Activated naive CD4-positive, alpha-beta T cell treated with Interleukin-2 at 50 U/mL for 16 hours (primary cell): Measurements from ENCODE around the gene RFX7.

ENCODE experiments used
- DNase-seq: peaks from one replicate; pipeline ENCODE4 v3.0.0-alpha.2; 2020

RFX7 gene

DNA sequence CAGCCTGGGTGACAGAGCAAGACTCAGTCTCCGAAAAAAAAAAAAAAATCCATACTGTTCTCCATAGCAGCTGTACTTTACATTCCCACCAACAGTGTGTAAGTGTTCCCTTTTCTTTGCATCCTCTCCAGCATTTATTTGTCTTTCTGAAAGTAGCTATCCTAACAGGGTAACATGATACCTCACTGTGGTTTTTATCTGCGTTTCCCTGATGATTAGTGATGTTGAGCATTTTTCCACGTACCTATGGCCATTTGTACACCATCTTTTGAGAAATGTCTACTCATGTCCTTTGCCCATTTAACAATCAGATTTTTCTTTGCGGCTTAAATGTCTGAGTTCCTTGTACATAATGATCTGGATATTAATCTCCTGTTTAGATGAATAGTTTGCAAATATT is 119.3 kb downstream of the RFX7 start:
- DNase-seq = no peak

- no peak for DNase-seq
These were observed 137.8 kb downstream of the RFX7 start for GRCh38 chr15:56105855-56106254.

GRCh38 chr15:56102441-56102840 is 141.2 kb downstream of the RFX7 start:
- no peak for DNase-seq

DNA sequence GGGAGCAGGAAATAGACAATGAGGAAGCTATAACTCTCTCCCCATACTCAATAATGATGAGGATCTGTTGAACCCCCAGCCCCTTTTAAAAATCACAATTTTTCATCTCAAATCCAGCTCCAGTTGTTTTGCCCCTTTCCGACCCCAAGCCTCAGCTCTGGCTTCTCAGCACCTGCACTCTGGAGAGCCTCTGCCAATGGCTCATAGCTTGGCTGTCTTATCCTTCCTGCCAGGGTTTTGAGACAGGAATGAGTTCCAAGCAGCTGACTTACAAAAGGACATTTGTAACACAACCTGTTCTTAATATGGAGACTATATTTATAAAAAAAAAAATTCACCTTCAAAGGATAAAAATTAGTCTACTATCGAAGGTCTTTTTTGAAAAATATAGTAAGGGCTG is 144.4 kb downstream of the RFX7 start:
- DNase-seq = no peak

- no peak for DNase-seq
These were observed 145.3 kb downstream of the RFX7 start for GRCh38 chr15:56098195-56098863.

GRCh38 chr15:56095406-56095805 is 148.3 kb downstream of the RFX7 start:
- no peak for DNase-seq

GRCh38 chr15:56094171-56094570 is 149.5 kb downstream of the RFX7 start:
- DNase-seq = no peak

- no peak for DNase-seq
These were observed 155.3 kb downstream of the RFX7 start for GRCh38 chr15:56088389-56088788.

DNA sequence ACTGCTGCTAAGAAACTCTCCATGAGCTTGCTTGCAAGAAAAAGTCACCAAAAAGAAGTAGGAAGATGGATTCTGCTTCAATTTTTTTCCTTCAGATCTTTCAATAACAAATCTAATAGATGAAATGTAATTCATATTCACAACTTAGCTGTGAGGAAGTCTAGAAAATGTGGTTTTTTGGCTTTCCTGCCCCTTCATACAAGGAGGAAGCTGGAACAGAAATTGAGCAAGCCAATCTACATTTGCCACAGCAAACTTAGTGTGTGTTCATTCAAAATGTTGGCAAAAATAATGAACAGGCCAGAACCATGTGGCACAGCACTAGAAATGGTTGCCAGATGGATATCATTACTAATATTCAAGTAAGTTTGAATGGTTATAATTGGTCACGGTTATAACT is 157.1 kb downstream of the RFX7 start:
- DNase-seq = no peak

GRCh38 chr15:56082263-56082761 is 161.4 kb downstream of the RFX7 start:
- DNase-seq = no peak

DNA sequence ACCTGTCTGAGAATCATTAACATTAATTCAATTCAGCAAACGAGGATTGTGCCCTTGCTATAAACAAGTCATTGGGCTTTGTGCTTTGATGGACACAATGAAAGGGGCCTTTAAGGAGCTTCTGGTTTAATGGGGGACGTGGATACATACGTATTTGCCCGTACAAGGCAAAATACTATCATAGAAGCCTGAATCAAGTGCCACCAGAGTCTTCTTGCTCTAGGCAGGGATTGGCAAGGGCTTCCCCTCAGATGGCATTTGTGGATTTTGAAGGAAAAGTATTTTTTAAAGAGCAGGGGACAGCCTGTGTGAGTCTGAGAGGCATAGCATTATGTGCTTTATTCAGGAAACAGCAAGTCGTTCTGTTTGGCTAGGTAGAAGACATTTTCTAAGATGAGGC is 166.6 kb downstream of the RFX7 start:
- DNase-seq = no peak

DNA sequence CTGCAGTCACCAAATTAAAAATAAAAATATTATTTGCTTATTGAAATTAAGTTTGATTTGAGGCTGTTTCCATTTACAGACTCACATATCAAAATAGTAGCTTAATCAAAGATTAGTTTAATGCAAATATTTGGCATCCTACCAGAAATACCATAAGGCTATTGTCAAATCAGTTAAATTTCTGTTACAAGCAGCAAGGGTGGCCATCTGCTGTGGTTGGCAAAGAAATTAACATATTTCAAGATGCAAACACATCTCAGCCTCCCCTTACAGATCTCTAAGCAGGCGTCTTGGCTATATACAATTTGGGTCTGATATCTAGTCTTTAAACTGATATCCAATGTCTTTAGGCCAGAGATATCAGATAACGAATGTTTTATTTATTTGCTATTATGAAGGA is 167.0 kb downstream of the RFX7 start:
- no peak for DNase-seq

DNA sequence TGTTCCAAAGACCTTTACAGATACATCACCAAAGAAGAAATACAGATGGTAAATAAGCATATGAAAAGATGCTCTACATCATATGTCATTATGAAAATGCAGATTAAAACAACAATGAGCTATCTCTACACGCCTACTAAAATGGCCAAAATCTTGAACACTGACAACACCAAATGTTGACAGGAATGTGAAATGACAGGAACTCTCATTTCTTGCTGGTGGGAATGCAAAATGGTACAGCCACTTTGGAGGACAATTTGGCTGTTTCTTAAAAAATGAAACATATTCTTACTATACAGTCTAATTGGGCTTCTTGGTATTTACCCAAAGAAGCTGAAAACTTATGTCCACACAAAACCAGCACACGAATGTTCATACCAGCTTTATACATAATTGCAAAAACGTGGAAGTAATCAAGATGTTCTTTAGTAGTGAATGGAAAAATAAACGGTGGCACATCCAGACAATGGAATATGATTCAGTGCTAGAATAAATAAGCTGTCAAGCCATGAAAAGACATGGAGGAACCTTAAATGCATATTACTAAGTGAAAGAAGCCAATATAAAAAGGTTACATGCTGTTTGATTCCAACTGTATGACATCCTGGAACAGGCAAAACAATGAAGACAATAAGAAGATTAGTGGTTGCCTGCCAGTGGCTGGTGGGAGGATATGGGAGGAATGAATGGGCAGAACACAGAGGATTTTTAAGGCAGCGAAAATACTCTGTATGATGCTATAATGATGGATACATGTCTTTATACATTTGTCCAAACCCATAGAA is 169.0 kb downstream of the RFX7 start:
- DNase-seq = no peak

DNA sequence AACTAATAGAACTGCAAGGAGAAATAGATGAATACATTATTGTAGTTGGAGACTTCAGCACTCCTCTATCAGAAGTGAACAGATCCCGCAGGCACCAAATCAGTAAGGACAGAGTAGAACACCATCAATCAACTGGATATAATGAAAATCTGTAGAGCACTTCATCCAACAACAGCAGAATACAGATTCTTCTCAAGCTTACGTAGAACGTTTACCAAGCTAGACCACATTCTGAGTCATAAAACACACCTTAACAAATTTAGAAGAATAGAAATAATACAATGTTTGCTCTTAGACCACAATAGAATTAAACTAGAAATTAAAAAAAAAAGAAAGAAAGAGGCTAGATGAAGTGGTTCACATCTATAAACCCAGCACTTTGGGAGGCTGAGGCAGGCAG is 179.5 kb downstream of the RFX7 start:
- no peak for DNase-seq

- DNase-seq = no peak
These were observed 184.0 kb downstream of the RFX7 start for GRCh38 chr15:56059716-56060115.

DNA sequence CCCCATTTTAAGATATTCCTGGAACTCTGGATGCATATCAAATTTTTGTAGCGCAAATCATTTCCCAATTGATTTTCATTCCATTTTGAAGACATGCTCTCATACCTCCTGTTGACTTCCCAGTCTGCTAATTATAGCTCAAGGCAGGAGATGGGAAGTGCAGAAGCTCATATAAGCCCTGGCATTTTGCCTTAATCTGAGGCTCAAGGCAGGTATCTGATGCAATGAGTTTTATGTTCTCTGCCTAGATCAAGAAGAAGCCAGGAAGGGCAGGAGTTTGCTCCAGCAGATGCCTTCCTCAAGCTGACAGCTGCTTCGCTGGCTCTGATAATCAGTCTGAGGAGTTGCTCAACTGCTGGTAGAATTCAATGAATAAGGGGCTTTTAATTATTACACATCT is 184.7 kb downstream of the RFX7 start:
- no peak for DNase-seq

DNA sequence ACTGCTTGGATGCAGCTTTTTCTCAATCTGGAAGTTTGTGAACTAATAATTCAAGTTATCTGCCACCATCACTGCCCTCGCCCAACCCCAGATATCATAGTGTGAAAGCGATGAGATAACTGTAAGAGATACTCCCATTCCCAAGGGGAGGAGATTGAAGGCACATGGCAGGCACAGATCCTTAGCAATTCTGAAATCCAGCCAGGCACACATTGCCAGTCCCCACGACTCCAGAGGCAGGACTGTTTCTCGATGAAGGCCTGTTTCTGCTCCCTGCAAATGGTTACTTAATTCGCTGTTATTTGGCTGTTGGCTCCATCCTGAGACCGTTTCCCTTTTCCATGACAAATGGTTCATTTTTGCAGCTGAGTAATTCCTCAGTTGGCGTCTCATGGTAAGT is 187.1 kb downstream of the RFX7 start:
- no peak for DNase-seq

DNA sequence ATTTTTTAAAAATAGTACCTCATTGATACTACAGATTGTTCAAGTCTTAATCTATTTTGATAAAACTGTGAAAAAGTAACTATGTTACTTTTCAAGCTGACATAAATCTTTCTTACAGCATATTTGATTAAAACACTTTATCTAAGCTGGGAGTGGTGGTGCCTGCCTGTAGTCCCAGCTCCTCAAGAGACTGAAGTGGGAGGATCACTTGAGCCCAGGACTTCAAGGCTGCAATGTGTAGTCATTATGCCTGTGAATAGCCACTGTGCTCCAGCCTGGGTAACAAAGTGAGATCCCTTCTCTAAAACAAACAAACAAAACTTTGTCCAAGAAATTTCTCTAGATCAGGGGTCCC is 190.7 kb downstream of the RFX7 start:
- DNase-seq = no peak

DNA sequence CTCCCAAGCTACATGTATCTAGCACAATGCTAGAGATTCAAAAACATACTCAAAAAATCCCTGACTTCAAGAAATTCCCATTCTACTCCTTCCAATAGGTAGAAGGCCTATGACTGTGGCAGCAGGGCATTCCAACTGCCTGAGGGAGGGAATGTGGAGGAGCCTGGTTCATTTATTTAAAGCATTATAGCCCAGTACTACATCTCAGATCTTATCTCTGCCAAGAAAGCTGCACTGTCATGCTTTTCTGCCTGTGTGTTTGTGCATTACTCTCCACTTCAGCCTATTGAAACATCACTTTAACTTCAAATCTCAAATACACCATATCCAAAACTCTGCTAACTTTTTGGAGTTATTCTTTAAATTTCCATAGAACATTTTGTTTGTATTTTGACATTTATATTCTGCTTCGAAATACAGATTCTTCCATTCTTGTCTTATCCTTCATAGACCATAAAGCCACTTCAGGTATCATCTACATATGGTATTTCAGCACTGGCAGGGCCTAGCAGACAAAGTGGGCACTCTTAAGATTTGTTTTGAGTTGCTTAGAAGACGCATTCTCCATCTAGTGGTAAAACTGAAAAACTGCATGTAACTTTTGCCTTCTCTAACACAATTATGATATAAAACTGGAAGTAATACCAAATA is 191.2 kb downstream of the RFX7 start:
- DNase-seq = no peak

GRCh38 chr15:56051676-56052075 is 192.0 kb downstream of the RFX7 start:
- DNase-seq = no peak

DNA sequence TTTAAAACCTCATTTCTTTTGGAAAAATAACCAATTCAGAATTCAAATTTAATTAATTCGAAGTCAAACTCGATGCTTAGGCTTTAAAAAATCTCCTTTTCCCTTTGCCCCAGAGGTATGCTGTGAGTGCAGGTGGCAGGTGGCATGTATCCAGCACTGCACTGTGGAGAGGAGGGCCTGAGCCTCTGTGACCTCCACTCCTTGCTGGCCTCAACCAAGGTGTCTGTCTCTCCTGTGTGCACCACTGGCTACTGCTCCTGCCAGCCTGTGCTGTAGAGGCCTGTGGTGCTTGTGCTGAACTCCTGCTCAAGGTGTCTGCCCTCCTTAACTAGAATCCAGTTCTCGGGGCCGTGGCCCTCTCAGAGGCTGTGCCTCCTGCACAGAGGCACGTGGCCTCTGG is 194.1 kb downstream of the RFX7 start:
- no peak for DNase-seq

- DNase-seq = no peak
These were observed 196.3 kb downstream of the RFX7 start for GRCh38 chr15:56047354-56047753.

DNA sequence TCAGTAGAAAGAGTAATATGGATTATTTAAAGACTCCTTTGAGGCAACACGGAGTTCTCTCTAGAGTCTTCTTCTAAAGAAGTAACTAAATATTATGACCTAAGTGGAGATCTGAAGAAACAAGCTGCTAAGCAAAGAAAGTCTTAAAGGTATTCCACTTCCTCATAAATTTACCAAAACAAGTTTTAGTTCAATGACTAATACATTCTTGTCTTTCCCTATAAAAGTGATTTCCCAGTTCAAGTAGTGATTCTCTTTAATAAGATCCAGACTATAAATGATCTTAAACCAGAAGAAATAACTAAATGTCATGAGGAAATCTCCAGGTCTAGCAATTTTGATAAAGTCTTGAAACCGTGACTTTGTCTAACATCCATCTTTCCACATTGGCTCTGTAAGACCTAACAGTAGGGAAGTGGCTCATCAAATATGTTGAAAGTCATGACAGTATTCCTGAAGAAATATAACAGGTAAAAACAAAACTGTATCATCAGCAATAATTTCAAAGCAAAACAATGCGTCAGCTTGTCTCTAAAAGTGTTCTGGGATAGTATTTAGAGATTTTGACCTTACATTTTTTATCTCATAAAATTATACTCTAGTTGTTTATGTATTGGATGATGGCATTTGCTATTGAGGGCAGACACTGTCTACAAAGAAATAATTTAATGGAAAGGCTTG is 198.5 kb downstream of the RFX7 start:
- no peak for DNase-seq
